Heart right ventricle (tissue), 16 donors: ENCODE measurements around the gene ZFYVE21. TPM values are rescaled to one million over a fixed set of nuclear protein-coding genes. Genes with fewer than 3 reads are reported as not detected.
A peak's percentile ranks its signal among the peaks of the same experiment; 100 is the strongest.

Experiments used
- ATAC-seq, 8 donors: fragments of 200-7000 bp; cut with Tn5 transposase; one replicate each; pipeline ENCODE4 v1.9.1; 2020; ENCODE audit warnings: mild to moderate bottlenecking in 8 of 8, moderate library complexity in 8 of 8, moderate number of reproducible peaks in 1 of 8
- DNase-seq, 2 donors: peaks; one replicate each; pipeline ENCODE4 v3.0.0-alpha.2; 2020
- H3K27ac ChIP-seq, 10 donors: fragments of 200-600 bp; sonication (generic) in 2 of 10; one replicate each; pipeline versions ENCODE4 v1.5.0 to v1.8.0; 2020 to 2022; ENCODE audit warnings: mild to moderate bottlenecking in 3 of 10
- H3K27me3 ChIP-seq, 7 donors: fragments of 200-600 bp; one replicate each; pipeline ENCODE4 v1.8.0; 2021 to 2022; ENCODE audit warnings: mild to moderate bottlenecking in 2 of 7
- H3K36me3 ChIP-seq, 9 donors: fragments of 200-600 bp; sonication (generic) in 1 of 9; one replicate each; pipeline versions ENCODE4 v1.5.0 to v1.8.0; 2020 to 2022; ENCODE audit warnings: mild to moderate bottlenecking in 2 of 9
- H3K4me1 ChIP-seq, 9 donors: fragments of 200-600 bp; sonication (generic) in 1 of 9; one replicate each; pipeline versions ENCODE4 v1.5.0 to v1.8.0; 2020 to 2022; ENCODE audit warnings: mild to moderate bottlenecking in 4 of 9
- H3K4me3 ChIP-seq, 10 donors: fragments of 200-600 bp; sonication (generic) in 2 of 10; one replicate each; pipeline versions ENCODE4 v1.5.0 to v1.8.0; 2020 to 2022; ENCODE audit warnings: mild to moderate bottlenecking in 7 of 10, moderate library complexity in 2 of 10
- H3K9me3 ChIP-seq, 11 donors: fragments of 200-600 bp in 10 of 11; sonication (generic) in 2 of 11; one replicate each; pipeline versions ENCODE4 v1.5.0 to v1.8.0; 2013 to 2022; ENCODE audit warnings: mild to moderate bottlenecking in 2 of 11, control low read depth in 1 of 11, moderate library complexity in 1 of 11
- WGBS, 2 donors: extraction: QIAGEN DNeasy Blood & Tissue Kit; methylation state at CpG; one replicate each; pipeline ENCODE4 v1.1.7; 2013; ENCODE audit warnings: inconsistent platforms in 1 of 2; 5-methylcytosine and 5-hydroxymethylcytosine counted together
- intact Hi-C, 10 donors: fragments of 100-400 bp; cut with DNase I; formaldehyde crosslinking; loops; one replicate each; pipeline versions ENCODE4 v1.11.1 to v1.14.2; 2022
- long read RNA-seq, 3 donors: library from polyadenylated mRNA; unstranded; transcript quantifications; one replicate each; pipeline ENCODE4 v2.0.0, GENCODE V29; 2020 to 2021
- polyA plus RNA-seq, 2 donors: library from polyadenylated mRNA; stranded (reverse); fragments of 200-250 nt; gene quantifications; one replicate each; pipeline ENCODE4 v1.2.3, GENCODE V29; 2013
- total RNA-seq, 10 donors: library from RNA; stranded (reverse); fragmentation: NEBNext Ultra II Directional in 3 of 10; extraction: Animal tissue kit (Norgen Biotek cat#: 25700) in 3 of 10; gene quantifications; one replicate each; pipeline versions ENCODE4 v1.2.1 to v1.2.4, GENCODE V29; 2021 to 2023
- TF ChIP-seq, protein P1 (sequence below), 9 donors: fragments of 200-600 bp; sonication (generic) in 2 of 9; IDR thresholded peaks; one replicate each; pipeline versions ENCODE4 v1.5.0 to v1.8.0; 2021 to 2022; ENCODE audit warnings: antibody characterized with exemption in 9 of 9, mild to moderate bottlenecking in 5 of 9, moderate library complexity in 1 of 9
- donor health status: Arrhythmogenic right ventricular cardiomyopathy.
- donor health status: ischemic (EF 13 %, LVEDD 7.1; RV severe dilation, severe dysfunction).
- donor health status: healthy with polysubstance abuse.
- donor health status: DM: no; HTN: yes; CAD: no.
- donor health status: DM: no; HTN: no; CAD: no.
- donor health status: ischemic (EF 25% LVEDD 6.9; RV normal size, moderate dysfunction).
- donor health status: ischemic (EF 25% LVEDD 5.7; RV mildly dilated, moderate dysfunction).
- donor health status: healthy.
- donor health status: DM: yes; HTN: yes; CAD: no.
- donor health status: Ischemic cardiomyopathy.
- donor health status: ischemic (EF 35%, LVEDD 5.7; RV mildly dilated, moderate dysfunction).
- donor health status: nonischemic (EF 11% LVEDD 7.7; RV severe dilation, severe dysfunction).
- donor health status: DM: yes; HTN: yes; CAD: no.
- donor health status: PGD.
- donor health status: ischemic (EF 29% LVEDD 5.4; RV normal size, mild dysfunction).
- donor health status: nonischemic (EF 23%, LVEDD 6.1; RV moderate dilation, normal function).

The ZFYVE21 gene
- total RNA-seq (10 to 100 TPM; 43.5 to 64.9 (median 54.5) TPM), polyA plus RNA-seq (10 to 100 TPM; 44.5 to 88.8 TPM)
- long read RNA-seq, donor 1, transcript ZFYVE21-202 (7 exons, 1,383 nt) = major isoform, 73 of 90 reads
- long read RNA-seq, donor 1, partial matches to known transcripts = 1 of 90 reads
- long read RNA-seq, donor 1, other reads (novel, unspliced or antisense) = 10 of 90 reads
- long read RNA-seq, donor 2, transcript ZFYVE21-202 (7 exons, 1,383 nt) = major isoform, 91 of 108 reads
- long read RNA-seq, donor 2, partial matches to known transcripts = 5 of 108 reads
- long read RNA-seq, donor 2, other reads (novel, unspliced or antisense) = 7 of 108 reads
- long read RNA-seq, donor 3, transcript ZFYVE21-201 (8 exons, 1,521 nt) = minor isoform, 13 of 222 reads
- long read RNA-seq, donor 3, transcript ZFYVE21-202 (7 exons, 1,383 nt) = major isoform, 196 of 222 reads
- long read RNA-seq, donor 3, partial matches to known transcripts = 0 of 222 reads
- long read RNA-seq, donor 3, other reads (novel, unspliced or antisense) = 8 of 222 reads

DNA sequence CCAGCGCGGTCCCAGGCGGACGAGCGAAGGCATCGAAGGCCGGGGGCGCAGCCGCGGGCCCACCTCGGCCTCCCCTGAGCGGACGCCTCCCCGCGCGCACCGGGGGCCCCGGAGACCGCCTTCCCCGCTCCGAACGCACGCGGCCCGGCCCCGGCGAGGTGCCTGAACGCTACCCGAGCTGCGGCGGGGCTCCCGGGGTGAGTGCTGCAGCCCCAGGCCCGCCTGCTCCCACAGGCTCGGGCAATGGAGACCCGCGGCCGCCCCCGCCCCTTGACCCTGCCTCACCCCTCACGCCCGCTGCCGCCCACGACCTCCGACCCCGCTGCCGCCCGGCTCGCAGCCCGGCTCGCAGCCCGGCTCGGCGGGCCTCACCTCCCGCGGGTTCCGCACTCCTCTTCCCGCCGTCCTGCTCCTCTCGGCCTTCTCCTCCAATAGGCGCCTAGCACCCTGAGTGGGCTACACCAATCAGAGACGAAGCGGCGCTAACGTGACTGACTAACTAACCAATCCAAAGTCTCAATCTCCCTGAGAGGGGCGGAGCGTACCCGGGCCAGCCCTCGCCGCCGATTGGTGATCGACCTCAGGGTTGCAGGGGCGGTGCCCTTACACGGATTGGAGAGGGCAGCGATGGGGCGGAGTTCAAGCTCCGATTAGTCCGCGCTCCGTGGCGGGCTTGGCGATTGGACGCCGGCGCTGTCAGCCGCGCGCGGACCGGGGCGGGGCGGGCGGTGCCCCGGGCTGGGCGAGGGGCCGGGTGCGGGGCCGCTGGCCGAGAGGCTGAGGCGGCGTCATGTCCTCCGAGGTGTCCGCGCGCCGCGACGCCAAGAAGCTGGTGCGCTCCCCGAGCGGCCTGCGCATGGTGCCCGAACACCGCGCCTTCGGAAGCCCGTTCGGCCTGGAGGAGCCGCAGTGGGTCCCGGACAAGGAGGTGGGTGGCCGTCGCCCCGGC lies at the start of gene ZFYVE21, which contains the start of gene XRCC3:
TSS of gene ZFYVE21 (plus strand) at position 759 of the 949 bp plus-strand sequence. CDS start at position 791, 32 bp downstream.
TSS of gene XRCC3 (minus strand) at position 400 of the 949 bp plus-strand sequence. CDS start 4,364 bp downstream, outside the sequence.
- WGBS, 2 donors = 1% methylated on average over 107 to 120 of the region's 121 CpGs
- peak; percentile 94 to 98 (median 96) for ATAC-seq
- Histone ChIP-seq H3K27ac (peak within 1 kb of the TSS; percentile 72 to 92 (median 88)), H3K36me3 (no peaks in the 10 kb centered on the region), H3K27me3 (no peaks in the 10 kb centered on the region), H3K4me1 (peaks cover 23 to 79% (median 61%) of the 10 kb centered on the region in 9 donors), H3K4me3 (peak within 1 kb of the TSS; percentile 75 to 99 (median 80)), H3K9me3 (no peaks in the 10 kb centered on the region)
- TF ChIP-seq, protein P1, sequence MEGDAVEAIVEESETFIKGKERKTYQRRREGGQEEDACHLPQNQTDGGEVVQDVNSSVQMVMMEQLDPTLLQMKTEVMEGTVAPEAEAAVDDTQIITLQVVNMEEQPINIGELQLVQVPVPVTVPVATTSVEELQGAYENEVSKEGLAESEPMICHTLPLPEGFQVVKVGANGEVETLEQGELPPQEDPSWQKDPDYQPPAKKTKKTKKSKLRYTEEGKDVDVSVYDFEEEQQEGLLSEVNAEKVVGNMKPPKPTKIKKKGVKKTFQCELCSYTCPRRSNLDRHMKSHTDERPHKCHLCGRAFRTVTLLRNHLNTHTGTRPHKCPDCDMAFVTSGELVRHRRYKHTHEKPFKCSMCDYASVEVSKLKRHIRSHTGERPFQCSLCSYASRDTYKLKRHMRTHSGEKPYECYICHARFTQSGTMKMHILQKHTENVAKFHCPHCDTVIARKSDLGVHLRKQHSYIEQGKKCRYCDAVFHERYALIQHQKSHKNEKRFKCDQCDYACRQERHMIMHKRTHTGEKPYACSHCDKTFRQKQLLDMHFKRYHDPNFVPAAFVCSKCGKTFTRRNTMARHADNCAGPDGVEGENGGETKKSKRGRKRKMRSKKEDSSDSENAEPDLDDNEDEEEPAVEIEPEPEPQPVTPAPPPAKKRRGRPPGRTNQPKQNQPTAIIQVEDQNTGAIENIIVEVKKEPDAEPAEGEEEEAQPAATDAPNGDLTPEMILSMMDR (IDR thresholded peaks at IDR 0.05) = no peak
- intact Hi-C loops = no loop called here
- peak; percentile 99 to 100 for DNase-seq

GRCh38 chr14:103667671-103668070 lies 47.9 kb upstream of the ZFYVE21 start:
- Histone ChIP-seq H3K27ac (no peak overlapping the region), H3K4me1 (peaks cover 0 to 6% (median 0%) of the 10 kb centered on the region in 9 donors), H3K27me3 (no peaks in the 10 kb centered on the region), H3K36me3 (peaks cover 0 to 100% (median 64%) of the 10 kb centered on the region in 9 donors), H3K4me3 (no peak overlapping the region), H3K9me3 (no peaks in the 10 kb centered on the region)
- ATAC-seq (no peak), DNase-seq (no peak)
- TF ChIP-seq, protein P1 (IDR thresholded peaks at IDR 0.05) = no peak
- WGBS, 2 donors = 88 to 93% methylated on average over 4 of the region's 4 CpGs
- intact Hi-C loops = no loop called here

- Histone ChIP-seq H3K27me3 (no peaks in the 10 kb centered on the region), H3K4me1 (peaks cover 0 to 6% (median 0%) of the 10 kb centered on the region in 9 donors), H3K4me3 (no peak overlapping the region), H3K36me3 (peaks cover 0 to 100% (median 62%) of the 10 kb centered on the region in 9 donors), H3K27ac (no peak overlapping the region), H3K9me3 (no peaks in the 10 kb centered on the region)
- intact Hi-C loops = no loop called here
- TF ChIP-seq, protein P1 (IDR thresholded peaks at IDR 0.05) = no peak
- DNase-seq = no peak
- peak in 2 of 8 donors; percentile 37 to 54 for ATAC-seq
- 97 to 100% methylated on average over 3 of the region's 3 CpGs for WGBS, 2 donors
These were observed 47.5 kb upstream of the ZFYVE21 start for GRCh38 chr14:103668117-103668516.

- TF ChIP-seq, protein P1 (IDR thresholded peaks at IDR 0.05) = no peak
- peaks cover 0 to 6% (median 0%) of the 10 kb centered on the region in 9 donors for H3K4me1 ChIP-seq
- no peaks in the 10 kb centered on the region for H3K9me3 ChIP-seq
- H3K36me3 ChIP-seq = peaks cover 0 to 100% (median 64%) of the 10 kb centered on the region in 9 donors
- H3K4me3 ChIP-seq = no peak overlapping the region
- ATAC-seq (no peak), DNase-seq (no peak)
- H3K27ac ChIP-seq = no peak overlapping the region
- intact Hi-C loops = no loop called here
- H3K27me3 ChIP-seq = no peaks in the 10 kb centered on the region
- WGBS, 2 donors = 97 to 98% methylated on average over 2 of the region's 2 CpGs
These were observed 46.2 kb upstream of the ZFYVE21 start for GRCh38 chr14:103669370-103669769.
